Activated CD8-positive, alpha-beta T cell treated with anti-CD3 and anti-CD28 coated beads for 36 hours (primary cell): Measurements from ENCODE around the gene CNPPD1. TPM values are rescaled to one million over a fixed set of nuclear protein-coding genes. Genes with fewer than 3 reads are reported as not detected.
A peak's percentile ranks its signal among the peaks of the same experiment; 100 is the strongest.

Source experiments
- ATAC-seq: fragments of 200-7000 bp; cut with Tn5 transposase; one replicate; pipeline ENCODE4 v1.10.0; 2021; ENCODE audit warnings: mild to moderate bottlenecking, moderate library complexity
- CTCF ChIA-PET: fragments of 350-600 bp; sonication (Branson Sonifier 250); formaldehyde crosslinking; loops from one replicate; lab custom pipeline; 2021; ENCODE audit warnings: antibody characterized with exemption; lab: Charles Lee
- POLR2A ChIA-PET: fragments of 350-600 bp; sonication (Branson Sonifier 250); formaldehyde crosslinking; loops from one replicate; lab custom pipeline; 2021; ENCODE audit warnings: antibody characterized with exemption; lab: Charles Lee
- DNase-seq: peaks from one replicate; pipeline ENCODE4 v3.0.0-alpha.2; 2020
- H3K27ac Mint-ChIP-seq: one replicate; pipeline ENCODE4 v1.8.0; 2021; ENCODE audit warnings: mild to moderate bottlenecking, mixed read lengths
- H3K27me3 Mint-ChIP-seq: one replicate; pipeline ENCODE4 v1.8.0; 2021; ENCODE audit warnings: mixed read lengths
- H3K36me3 Mint-ChIP-seq: one replicate; pipeline ENCODE4 v1.8.0; 2021; ENCODE audit warnings: low read depth, mixed read lengths
- H3K4me1 Mint-ChIP-seq: one replicate; pipeline ENCODE4 v1.8.0; 2021; ENCODE audit warnings: low read depth, mixed read lengths
- H3K4me3 Mint-ChIP-seq: one replicate; pipeline ENCODE4 v1.8.0; 2021; ENCODE audit warnings: mild to moderate bottlenecking, moderate library complexity, mixed read lengths
- H3K9me3 Mint-ChIP-seq: one replicate; pipeline ENCODE4 v1.8.0; 2021; ENCODE audit warnings: mixed read lengths
- CTCF ChIP-seq: fragments of 200-600 bp; IDR thresholded peaks from one replicate; pipeline ENCODE4 v1.8.0; 2022; ENCODE audit warnings: antibody characterized with exemption, mild to moderate bottlenecking
- intact Hi-C: fragments of 100-400 bp; cut with micrococcal nuclease; formaldehyde crosslinking; loops from one replicate; pipeline ENCODE4 v1.10.0; 2022
- total RNA-seq, 2 experiments: library from RNA; stranded (reverse); gene quantifications; one replicate each; pipeline ENCODE4 v1.2.3, GENCODE V29; 2021

Gene CNPPD1
- total RNA-seq, 2 experiments from 2014 or later: 38.6 to 38.7 TPM

- peaks cover 44% of the 10 kb centered on the region for H3K36me3 Mint-ChIP-seq
- POLR2A ChIA-PET: interaction anchor here (0.8 to 4.1 kb wide), 9 partner anchors 8 to 50 kb away, joined by 3 to 31 read pairs (median 4); partner anchors contain the start of genes ABCB6, NHEJ1 and TUBA4B
- CTCF ChIA-PET: interaction anchor here (1.4 to 6.7 kb wide), 7 partner anchors 29 to 151 kb away, joined by 3 to 49 read pairs (median 5); partner anchors contain the start of genes CNPPD1, GLB1L, NHEJ1 and SLC23A3
- no peak for ATAC-seq
- peak overlapping the region; percentile 70 for H3K27ac Mint-ChIP-seq
- intact Hi-C loops: loop anchor here (5.0 kb wide), 2 partner anchors 37 to 47 kb away; partner anchors contain the start of genes NHEJ1 and SLC23A3
- peaks cover 44% of the 10 kb centered on the region for H3K4me1 Mint-ChIP-seq
- no peak for TF ChIP-seq CTCF
- H3K27me3 Mint-ChIP-seq: no peaks in the 10 kb centered on the region
- no peak for DNase-seq
- peaks cover 2% of the 10 kb centered on the region for H3K9me3 Mint-ChIP-seq
- H3K4me3 Mint-ChIP-seq: no peak overlapping the region
Measured at GRCh38 chr2:219209236-219210195, 32.8 kb upstream of the CNPPD1 start.

GRCh38 chr2:219207884-219208740 lies 31.4 kb upstream of the CNPPD1 start:
- peaks cover 7% of the 10 kb centered on the region for H3K9me3 Mint-ChIP-seq
- ATAC-seq (no peak), DNase-seq (no peak)
- H3K4me1 Mint-ChIP-seq: peaks cover 44% of the 10 kb centered on the region
- H3K27ac Mint-ChIP-seq: peak overlapping the region; percentile 80
- H3K36me3 Mint-ChIP-seq: peaks cover 36% of the 10 kb centered on the region
- ChIA-PET POLR2A (interaction anchor here (1.2 to 4.1 kb wide), 7 partner anchors 11 to 48 kb away, joined by 3 to 31 read pairs (median 5); partner anchors contain the start of genes ABCB6, CNPPD1, NHEJ1 and TUBA4B), CTCF (interaction anchor here (1.0 to 6.7 kb wide), 9 partner anchors 25 to 228 kb away, joined by 3 to 49 read pairs (median 4); partner anchors contain the start of genes CNPPD1, GLB1L, NHEJ1 and SLC23A3)
- intact Hi-C loops: loop anchor here (5.0 kb wide), 1 partner anchor 36 kb away; the partner anchor contains the start of gene SLC23A3
- H3K4me3 Mint-ChIP-seq: peak overlapping the region; percentile 90
- TF ChIP-seq CTCF: no peak
- H3K27me3 Mint-ChIP-seq: no peaks in the 10 kb centered on the region

- H3K27ac Mint-ChIP-seq: peak overlapping the region; percentile 80
- H3K4me3 Mint-ChIP-seq: peak overlapping the region; percentile 90
- no peaks in the 10 kb centered on the region for H3K27me3 Mint-ChIP-seq
- no peak for TF ChIP-seq CTCF
- H3K36me3 Mint-ChIP-seq: peaks cover 31% of the 10 kb centered on the region
- ChIA-PET CTCF (interaction anchor here (0.7 to 6.7 kb wide), 13 partner anchors 23 to 227 kb away, joined by 3 to 49 read pairs (median 5); partner anchors contain the start of genes ANKZF1, ATG9A, GLB1L and NHEJ1), POLR2A (interaction anchor here (0.6 to 4.1 kb wide), 8 partner anchors 12 to 48 kb away, joined by 3 to 31 read pairs (median 9); partner anchors contain the start of genes ABCB6, CNPPD1, TUBA4A and TUBA4B)
- peaks cover 44% of the 10 kb centered on the region for H3K4me1 Mint-ChIP-seq
- intact Hi-C loops: loop anchor here (5.0 kb wide), 1 partner anchor 35 kb away; the partner anchor contains the start of gene SLC23A3
- no peak for DNase-seq
- H3K9me3 Mint-ChIP-seq: peaks cover 7% of the 10 kb centered on the region
- ATAC-seq: no peak
Measured at GRCh38 chr2:219207134-219207883, 30.6 kb upstream of the CNPPD1 start.
